H9 (cell line): ENCODE results near the gene PTCRA. TPM values are rescaled to one million over a fixed set of nuclear protein-coding genes. Genes with fewer than 3 reads are reported as not detected.

Experiments
- DNase-seq: peaks from one replicate; pipeline ENCODE4 v3.0.0-alpha.2; 2017
- H2AFZ ChIP-seq: one replicate; pipeline ENCODE4 v1.6.1; 2013; ENCODE audit warnings: mild to moderate bottlenecking, low read length, control low read depth, moderate library complexity
- H2AK5ac ChIP-seq: 2 replicates; pipeline ENCODE4 v1.6.1; 2013; ENCODE audit warnings: low read length, control low read depth, mixed read lengths; ENCODE audit not compliant: insufficient read length
- H2BK120ac ChIP-seq: one replicate; pipeline ENCODE4 v1.6.1; 2013; ENCODE audit warnings: low read depth, mild to moderate bottlenecking, low read length, control low read depth, inconsistent platforms; ENCODE audit not compliant: poor library complexity, severe bottlenecking
- H2BK12ac ChIP-seq: 2 replicates; pipeline ENCODE4 v1.6.1; 2013; ENCODE audit warnings: low read length, control low read depth, mixed read lengths, low read depth; ENCODE audit not compliant: insufficient read length
- H2BK15ac ChIP-seq: 2 replicates; pipeline ENCODE4 v1.6.1; 2013; ENCODE audit warnings: low read depth, low read length, control low read depth
- H2BK20ac ChIP-seq: one replicate; pipeline ENCODE4 v1.6.1; 2013; ENCODE audit warnings: low read depth, mild to moderate bottlenecking, low read length, control low read depth, inconsistent platforms; ENCODE audit not compliant: poor library complexity, severe bottlenecking
- H2BK5ac ChIP-seq: 2 replicates; pipeline ENCODE4 v1.6.1; 2013; ENCODE audit warnings: low read length, control low read depth, mixed read lengths; ENCODE audit not compliant: insufficient read length
- H3K14ac ChIP-seq: 2 replicates; pipeline ENCODE4 v1.6.1; 2013; ENCODE audit warnings: low read length, control low read depth; ENCODE audit not compliant: insufficient read depth
- H3K18ac ChIP-seq: 2 replicates; pipeline ENCODE4 v1.6.1; 2013; ENCODE audit warnings: low read depth, mild to moderate bottlenecking, mixed read lengths, low read length, control low read depth; ENCODE audit not compliant: insufficient read length
- H3K23ac ChIP-seq: 2 replicates; pipeline ENCODE4 v1.6.1; 2013; ENCODE audit warnings: low read length, control low read depth, mixed read lengths, low read depth; ENCODE audit not compliant: insufficient read length
- H3K23me2 ChIP-seq: 2 replicates; pipeline ENCODE4 v1.6.1; 2013; ENCODE audit warnings: low read depth, mild to moderate bottlenecking, mixed read lengths, low read length, control low read depth; ENCODE audit not compliant: insufficient read length, poor library complexity, severe bottlenecking
- H3K27ac ChIP-seq: 2 replicates; pipeline ENCODE4 v1.5.1; 2013; ENCODE audit warnings: low read length, control low read depth, mixed read lengths, low read depth; ENCODE audit not compliant: insufficient read length
- H3K27me3 ChIP-seq: 2 replicates; pipeline ENCODE4 v1.6.1; 2013; ENCODE audit warnings: low read length, control low read depth, inconsistent platforms; ENCODE audit not compliant: insufficient read depth
- H3K4ac ChIP-seq: 2 replicates; pipeline ENCODE4 v1.6.1; 2013; ENCODE audit warnings: low read depth, mild to moderate bottlenecking, control low read depth, inconsistent platforms, low read length, moderate library complexity
- H3K4me1 ChIP-seq: 2 replicates; pipeline ENCODE4 v1.6.1; 2013; ENCODE audit warnings: low read length, control low read depth, inconsistent platforms; ENCODE audit not compliant: insufficient read depth
- H3K4me2 ChIP-seq: 2 replicates; pipeline ENCODE4 v1.6.1; 2013; ENCODE audit warnings: low read length, control low read depth, mixed read lengths; ENCODE audit not compliant: insufficient read length, insufficient read depth
- H3K56ac ChIP-seq: 2 replicates; pipeline ENCODE4 v1.6.1; 2013; ENCODE audit warnings: low read depth, mild to moderate bottlenecking, mixed read lengths, low read length, control low read depth; ENCODE audit not compliant: insufficient read length
- H3K79me1 ChIP-seq: 2 replicates; pipeline ENCODE4 v1.6.1; 2013; ENCODE audit warnings: low read depth, mild to moderate bottlenecking, moderate library complexity, low read length, control low read depth, inconsistent platforms; ENCODE audit not compliant: insufficient read depth, poor library complexity, severe bottlenecking
- H3K79me2 ChIP-seq: 2 replicates; pipeline ENCODE4 v1.6.1; 2013; ENCODE audit warnings: low read length, control low read depth, inconsistent platforms; ENCODE audit not compliant: insufficient read depth
- H3K9ac ChIP-seq: 2 replicates; pipeline ENCODE4 v1.6.1; 2013; ENCODE audit warnings: low read length, control low read depth, mixed read lengths; ENCODE audit not compliant: insufficient read length; ENCODE audit errors: extremely low read depth
- H3K9me3 ChIP-seq: one replicate; pipeline ENCODE4 v1.6.1; 2013; ENCODE audit warnings: low read depth, low read length, inconsistent platforms; ENCODE audit not compliant: control insufficient read depth
- H3T11ph ChIP-seq: one replicate; pipeline ENCODE4 v1.6.1; 2013; ENCODE audit warnings: mild to moderate bottlenecking, low read length, control low read depth, inconsistent platforms
- H4K20me1 ChIP-seq: one replicate; pipeline ENCODE4 v1.6.1; 2013; ENCODE audit not compliant: control insufficient read depth, insufficient read length, insufficient read depth
- H4K5ac ChIP-seq: 2 replicates; pipeline ENCODE4 v1.6.1; 2013; ENCODE audit warnings: low read depth, mild to moderate bottlenecking, mixed read lengths, low read length, control low read depth; ENCODE audit not compliant: insufficient read length
- H4K8ac ChIP-seq: replicated peaks from 2 replicates; pipeline ENCODE4 v1.6.1; 2013; ENCODE audit warnings: low read length, control low read depth, mixed read lengths, low read depth; ENCODE audit not compliant: insufficient read length
- H4K91ac ChIP-seq: 2 replicates; pipeline ENCODE4 v1.6.1; 2013; ENCODE audit warnings: low read depth, mild to moderate bottlenecking, moderate library complexity, mixed read lengths, low read length, control low read depth; ENCODE audit not compliant: insufficient read length
- H3K27ac Mint-ChIP-seq, 3 experiments: 2 replicates in 2 of 3; 3 replicates in 1 of 3; pipeline ENCODE4 v1.8.0; 2020 to 2021; ENCODE audit warnings: mixed read lengths in 3 of 3, mild to moderate bottlenecking in 1 of 3, moderate library complexity in 1 of 3
- H3K27me3 Mint-ChIP-seq: 2 replicates; pipeline ENCODE4 v1.8.0; 2021; ENCODE audit warnings: low read depth, mild to moderate bottlenecking, moderate library complexity, mixed read lengths
- H3K36me3 Mint-ChIP-seq, 3 experiments: 2 replicates in 2 of 3; 3 replicates in 1 of 3; pipeline ENCODE4 v1.8.0; 2020 to 2021; ENCODE audit warnings: low read depth in 3 of 3, mixed read lengths in 3 of 3; ENCODE audit not compliant: insufficient read depth in 1 of 3
- H3K4me1 Mint-ChIP-seq, 2 experiments: 2 replicates each; pipeline ENCODE4 v1.8.0; 2020; ENCODE audit warnings: mixed read lengths in 2 of 2
- H3K4me3 Mint-ChIP-seq, 2 experiments: 2 replicates in 1 of 2; 3 replicates in 1 of 2; pipeline ENCODE4 v1.8.0; 2020 to 2021; ENCODE audit warnings: mild to moderate bottlenecking in 2 of 2, mixed read lengths in 2 of 2, moderate library complexity in 1 of 2
- H3K9me3 Mint-ChIP-seq, 2 experiments: 2 replicates in 1 of 2; 3 replicates in 1 of 2; pipeline ENCODE4 v1.8.0; 2020; ENCODE audit warnings: mild to moderate bottlenecking in 2 of 2, mixed read lengths in 2 of 2, moderate library complexity in 1 of 2
- CTCF ChIP-seq: fragments of 200-600 bp; sonication (generic); conservative IDR thresholded peaks from 3 replicates; pipeline ENCODE4 v1.8.0; 2021; ENCODE audit warnings: antibody characterized with exemption, mild to moderate bottlenecking
- WGBS: extraction: QIAGEN DNeasy Blood & Tissue Kit; methylation state at CpG from one replicate; pipeline ENCODE4 v1.1.7; 2013; ENCODE audit warnings: missing lambda C conversion rate, low lambda C conversion rate, mixed read lengths; ENCODE audit not compliant: insufficient read length; ENCODE audit errors: extremely low coverage; 5-methylcytosine and 5-hydroxymethylcytosine counted together
- total RNA-seq: library from RNA; stranded (reverse); gene quantifications from 2 replicates; pipeline ENCODE4 v1.2.1, GENCODE V29; 2021

Gene PTCRA
- total RNA-seq, 1 experiment from 2014 or later: not detected

DNA sequence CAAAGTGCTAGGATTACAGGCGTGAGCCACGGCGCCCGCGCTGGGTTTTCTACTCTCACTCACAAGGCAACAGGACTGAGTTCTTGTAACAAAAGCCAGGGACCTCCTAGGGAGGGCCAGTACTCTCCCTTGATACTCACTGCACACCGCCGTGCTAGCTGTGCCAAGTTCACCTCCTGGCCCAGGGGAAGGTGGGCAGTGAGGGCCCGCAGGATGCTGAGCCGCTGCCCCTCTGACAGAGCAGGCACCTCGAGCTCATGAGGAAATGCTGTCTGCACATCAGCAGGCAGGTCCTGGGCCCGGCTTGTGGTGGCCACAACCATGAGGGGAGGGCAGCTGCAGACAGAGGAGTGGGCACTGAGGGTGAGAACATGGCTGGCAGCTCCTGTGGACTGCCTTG lies 51.4 kb downstream of the PTCRA start:
- H3T11ph ChIP-seq: no peak overlapping the region
- peak overlapping the region in 1 of 3 experiments; percentile 40; a peak in 1 of 7 replicates for H3K27ac Mint-ChIP-seq
- DNase-seq: no peak
- no peaks in the 10 kb centered on the region for H3K79me1 ChIP-seq
- peaks cover under 1% of the 10 kb centered on the region; the same call in 1 of the 2 replicates for H3K27me3 Mint-ChIP-seq
- no peaks in the 10 kb centered on the region for H4K20me1 ChIP-seq
- no CpG with 5 or more reads among the region's 11 CpGs for WGBS
- no peak overlapping the region for H4K8ac ChIP-seq
- no peak overlapping the region for H2AFZ ChIP-seq
- no peak overlapping the region for H2BK15ac ChIP-seq
- no peak overlapping the region for H2AK5ac ChIP-seq
- H2BK5ac ChIP-seq: no peak overlapping the region
- H2BK12ac ChIP-seq: no peak overlapping the region
- H2BK20ac ChIP-seq: no peak overlapping the region
- H3K4me3 Mint-ChIP-seq: no peak overlapping the region
- H4K5ac ChIP-seq: no peak overlapping the region
- H3K9me3 Mint-ChIP-seq: no peaks in the 10 kb centered on the region
- 0 out of 4 replicates have a peak, but pooled peaks cover 0 to 2% of the 10 kb centered on the region in 2 experiments for H3K4me1 Mint-ChIP-seq
- H4K91ac ChIP-seq: no peak overlapping the region
- no peaks in the 10 kb centered on the region for H3K27me3 ChIP-seq
- H3K27ac ChIP-seq: no peak overlapping the region
- no peak overlapping the region for H3K9ac ChIP-seq
- H2BK120ac ChIP-seq: no peak overlapping the region
- H3K4ac ChIP-seq: no peak overlapping the region
- no peaks in the 10 kb centered on the region for H3K9me3 ChIP-seq
- no peak overlapping the region for H3K23ac ChIP-seq
- H3K56ac ChIP-seq: no peak overlapping the region
- TF ChIP-seq CTCF: no peak
- no peaks in the 10 kb centered on the region for H3K4me1 ChIP-seq
- no peak overlapping the region for H3K18ac ChIP-seq
- H3K14ac ChIP-seq: no peak overlapping the region
- H3K79me2 ChIP-seq: no peaks in the 10 kb centered on the region
- no peak overlapping the region for H3K4me2 ChIP-seq
- no peaks in the 10 kb centered on the region for H3K23me2 ChIP-seq
- peaks cover 0 to 34% (median 14%) of the 10 kb centered on the region in 3 experiments; a peak in 5 of 7 replicates for H3K36me3 Mint-ChIP-seq
